HepG2 (cell line): Measurements from ENCODE around the gene FETUB. TPM values are rescaled to one million over a fixed set of nuclear protein-coding genes. Genes with fewer than 3 reads are reported as not detected.
A peak's percentile ranks its signal among the peaks of the same experiment; 100 is the strongest.

Source experiments
- AHDC1 ChIP-seq: sonication (generic); formaldehyde crosslinking; IDR thresholded peaks from 2 replicates; pipeline ENCODE4 v1.5.1; 2020; ENCODE audit warnings: mild to moderate bottlenecking, missing genetic modification reagents, borderline replicate concordance
- ARID4A ChIP-seq: sonication (generic); formaldehyde crosslinking; IDR thresholded peaks from 2 replicates; pipeline ENCODE4 v1.5.0; 2020; ENCODE audit warnings: mild to moderate bottlenecking, missing genetic modification reagents, borderline replicate concordance
- ATRX ChIP-seq: sonication (generic); formaldehyde crosslinking; IDR thresholded peaks from 2 replicates; pipeline ENCODE4 v1.4.0; 2020; ENCODE audit warnings: missing genetic modification reagents, borderline replicate concordance
- BCL6 ChIP-seq: IDR thresholded peaks from 2 replicates; pipeline ENCODE4 v1.6.1; 2016; ENCODE audit warnings: missing genetic modification reagents, missing compliant biosample characterization
- CEBPB ChIP-seq: IDR thresholded peaks from 2 replicates; pipeline ENCODE4 v1.6.1; 2011; ENCODE audit warnings: low read depth, low read length, improper control_type of control experiment, borderline replicate concordance
- ELF3 ChIP-seq: IDR thresholded peaks from 2 replicates; pipeline ENCODE4 v1.6.1; 2016; ENCODE audit warnings: missing genetic modification reagents, missing compliant biosample characterization
- FOSL1 ChIP-seq: sonication (generic); formaldehyde crosslinking; IDR thresholded peaks from 2 replicates; pipeline ENCODE4 v1.9.0; 2021; ENCODE audit warnings: missing genetic modification reagents, borderline replicate concordance
- FOXA1 ChIP-seq, 2 experiments: fragments of 450-650 bp in 1 of 2; sonication (generic) in 1 of 2; formaldehyde crosslinking in 1 of 2; IDR thresholded peaks; 2 replicates each; pipeline versions ENCODE4 v1.4.0 to v1.6.1; 2016 to 2020; ENCODE audit warnings: missing genetic modification reagents in 1 of 2
- HDAC2 ChIP-seq: sonication (generic); formaldehyde crosslinking; IDR thresholded peaks from 2 replicates; pipeline ENCODE4 v1.4.0; 2020; ENCODE audit warnings: missing genetic modification reagents
- ISX ChIP-seq: sonication (generic); formaldehyde crosslinking; conservative IDR thresholded peaks from 2 replicates; pipeline ENCODE4 v1.5.0; 2020; ENCODE audit warnings: missing genetic modification reagents
- POLR2G ChIP-seq: fragments of 200-400 bp; formaldehyde crosslinking; IDR thresholded peaks from 2 replicates; pipeline ENCODE4 v1.6.1; 2018; ENCODE audit warnings: mild to moderate bottlenecking, low read depth, low read length, moderate library complexity
- TCF7 ChIP-seq: sonication (generic); IDR thresholded peaks from 2 replicates; pipeline ENCODE4 v1.6.1; 2016; ENCODE audit warnings: antibody characterized with exemption, low read depth
- ZBTB7B ChIP-seq: sonication (generic); formaldehyde crosslinking; IDR thresholded peaks from 2 replicates; pipeline ENCODE4 v1.4.0; 2020; ENCODE audit warnings: missing genetic modification reagents
- ZNF326 ChIP-seq: sonication (generic); formaldehyde crosslinking; IDR thresholded peaks from 2 replicates; pipeline ENCODE4 v1.4.0; 2020; ENCODE audit warnings: missing genetic modification reagents, borderline replicate concordance
- ZNF354B ChIP-seq: sonication (generic); formaldehyde crosslinking; IDR thresholded peaks from 2 replicates; pipeline ENCODE4 v1.8.0; 2022; ENCODE audit warnings: mild to moderate bottlenecking, missing genetic modification reagents
- ZNF496 ChIP-seq: sonication (generic); formaldehyde crosslinking; IDR thresholded peaks from 2 replicates; pipeline ENCODE4 v1.8.1; 2023; ENCODE audit warnings: mild to moderate bottlenecking, moderate library complexity, missing genetic modification reagents; ENCODE audit not compliant: insufficient replicate concordance
- ZNF883 ChIP-seq: sonication (generic); formaldehyde crosslinking; IDR thresholded peaks from 2 replicates; pipeline ENCODE4 v1.5.1; 2020; ENCODE audit warnings: mild to moderate bottlenecking, missing genetic modification reagents; ENCODE audit errors: not compliant biosample characterization
- polyA plus RNA-seq, 8 experiments: library from polyadenylated mRNA; depleted of rRNA in 3 of 8; stranded (reverse) in 7 of 8; unstranded in 1 of 8; fragments of >200 nt; fragmentation: Illumina TruSeq in 4 of 8; extraction: Trizol in 4 of 8; gene quantifications; 2 replicates each; pipeline versions ENCODE4 v1.2.1 to v1.2.3, GENCODE V29; 2011 to 2016; ENCODE audit warnings: low read depth in 4 of 8, missing spikeins in 1 of 8, mixed read lengths in 1 of 8; ENCODE audit not compliant: insufficient read depth in 1 of 8
- total RNA-seq, 5 experiments: library from RNA; depleted of rRNA; stranded (reverse); fragments of >200 nt; fragmentation: Illumina TruSeq; extraction: Trizol; gene quantifications; 2 replicates each; pipeline ENCODE4 v1.2.3, GENCODE V29; 2016; ENCODE audit warnings: low read depth in 1 of 5
- TF ChIP-seq, protein P1 (sequence below): IDR thresholded peaks from 2 replicates; pipeline ENCODE4 v1.6.1; 2018; ENCODE audit warnings: missing genetic modification reagents, mild to moderate bottlenecking, missing compliant biosample characterization
- TF ChIP-seq, protein P2 (sequence below): IDR thresholded peaks from 2 replicates; pipeline ENCODE4 v1.6.1; 2016; ENCODE audit warnings: mild to moderate bottlenecking, missing biosample characterization, missing genetic modification reagents

Gene FETUB
- total and polyA plus RNA-seq, 2 of the 13 experiments (the other 11 are each of a cell fraction or from before 2014, with no cell fraction given) = 2.1 to 4.4 TPM

DNA sequence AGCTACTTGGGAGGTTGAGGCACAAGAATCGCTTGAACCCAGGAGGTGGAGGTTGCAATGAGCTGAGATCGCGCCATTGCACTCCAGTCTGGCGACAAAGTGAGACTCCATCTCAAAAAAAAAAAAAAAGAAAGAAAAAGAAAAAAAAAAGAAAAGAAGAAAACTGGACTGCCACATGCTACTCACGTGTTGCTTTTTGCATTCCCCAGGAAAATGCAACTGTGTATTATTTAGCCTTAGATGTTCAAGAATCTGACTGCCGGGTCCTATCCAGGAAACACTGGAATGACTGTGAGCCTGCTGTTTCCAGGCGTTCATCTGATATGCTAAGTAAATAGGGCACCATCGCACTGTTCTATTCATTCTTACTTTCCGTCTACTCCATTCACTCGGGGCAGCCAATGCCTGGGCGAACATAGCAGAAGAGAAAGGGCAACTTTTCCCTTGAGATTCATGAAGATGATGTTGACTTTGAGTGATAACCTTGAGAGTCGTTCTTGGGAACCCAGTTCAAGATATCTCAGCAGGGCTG, 47.0 kb downstream of the FETUB start (continued):
- TF ChIP-seq AHDC1 (CRISPR knock-in tag) (no peak), ZNF326 (CRISPR knock-in tag) (no peak), HDAC2 (CRISPR knock-in tag) (no peak), ISX (CRISPR knock-in tag) (no peak), ZBTB7B (CRISPR knock-in tag) (no peak), ZNF883 (CRISPR knock-in tag) (no peak), ZNF354B (no peak), FOSL1 (CRISPR knock-in tag) (no peak), ZNF496 (CRISPR knock-in tag) (no peak), TCF7 (no peak), ATRX (CRISPR knock-in tag) (no peak), CEBPB (no peak), FOXA1 (IDR thresholded peaks at IDR 0.05) (no peak), FOXA1 (CRISPR knock-in tag; IDR thresholded peaks at IDR 0.05) (peak; percentile 79), ELF3 (CRISPR knock-in tag) (peak; percentile 40; the same call in 1 of the 2 replicates), POLR2G (no peak), BCL6 (0 out of 2 replicates have a peak, but pooled peaks have one; percentile 36), ARID4A (CRISPR knock-in tag) (no peak)
- TF ChIP-seq, protein P1, sequence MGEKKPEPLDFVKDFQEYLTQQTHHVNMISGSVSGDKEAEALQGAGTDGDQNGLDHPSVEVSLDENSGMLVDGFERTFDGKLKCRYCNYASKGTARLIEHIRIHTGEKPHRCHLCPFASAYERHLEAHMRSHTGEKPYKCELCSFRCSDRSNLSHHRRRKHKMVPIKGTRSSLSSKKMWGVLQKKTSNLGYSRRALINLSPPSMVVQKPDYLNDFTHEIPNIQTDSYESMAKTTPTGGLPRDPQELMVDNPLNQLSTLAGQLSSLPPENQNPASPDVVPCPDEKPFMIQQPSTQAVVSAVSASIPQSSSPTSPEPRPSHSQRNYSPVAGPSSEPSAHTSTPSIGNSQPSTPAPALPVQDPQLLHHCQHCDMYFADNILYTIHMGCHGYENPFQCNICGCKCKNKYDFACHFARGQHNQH (CRISPR knock-in tag) = no peak
- TF ChIP-seq, protein P2, sequence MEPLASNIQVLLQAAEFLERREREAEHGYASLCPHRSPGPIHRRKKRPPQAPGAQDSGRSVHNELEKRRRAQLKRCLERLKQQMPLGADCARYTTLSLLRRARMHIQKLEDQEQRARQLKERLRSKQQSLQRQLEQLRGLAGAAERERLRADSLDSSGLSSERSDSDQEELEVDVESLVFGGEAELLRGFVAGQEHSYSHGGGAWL (CRISPR knock-in tag) = no peak
